Pulmonary artery endothelial cell (primary cell): Measurements from ENCODE around the gene OR4N5. TPM values are rescaled to one million over a fixed set of nuclear protein-coding genes. Genes with fewer than 3 reads are reported as not detected.

Experiments
- total RNA-seq: library from RNA; depleted of rRNA; stranded (reverse); fragments of >200 nt; gene quantifications from 2 replicates; pipeline ENCODE4 v1.2.3, GENCODE V29; 2014

Gene OR4N5
- total RNA-seq, 1 donor from 2014 or later: not detected

Other genes starting within 250 kb of the OR4N5 start
- gene OR4K5, start 218.2 kb upstream of the OR4N5 start, total RNA-seq: not detected in 2 replicates
- gene OR4K1, start 207.9 kb upstream of the OR4N5 start, total RNA-seq: not detected in 2 replicates
- not detected in 2 replicates for gene OR4K15, start 163.2 kb upstream of the OR4N5 start, total RNA-seq
- not detected in 2 replicates for gene OR4Q2, start 136.7 kb upstream of the OR4N5 start, total RNA-seq
- not detected in 2 replicates for gene OR4K14, start 119.5 kb upstream of the OR4N5 start, total RNA-seq
- gene OR4K13, start 102.8 kb upstream of the OR4N5 start, total RNA-seq: not detected in 2 replicates
- gene OR4L1, start 78.8 kb upstream of the OR4N5 start, total RNA-seq: not detected in 2 replicates
- not detected in 2 replicates for gene OR4K17, start 28.1 kb upstream of the OR4N5 start, total RNA-seq
- gene OR11G2, start 52.1 kb downstream of the OR4N5 start, total RNA-seq: not detected in 2 replicates
- gene OR11H6, start 84.9 kb downstream of the OR4N5 start, total RNA-seq: not detected in 2 replicates
- gene OR11H7, start 90.2 kb downstream of the OR4N5 start, total RNA-seq: not detected in 2 replicates
- gene OR11H4, start 100.5 kb downstream of the OR4N5 start, total RNA-seq: not detected in 2 replicates
- 16.8 and 30.2 TPM in 2 replicates for gene TTC5, start 167.1 kb downstream of the OR4N5 start, total RNA-seq
- 26.7 and 49.1 TPM in 2 replicates for gene CCNB1IP1, start 194.5 kb downstream of the OR4N5 start, total RNA-seq
- 9.0 and 14.1 TPM in 2 replicates for gene PARP2, start 204.8 kb downstream of the OR4N5 start, total RNA-seq